AG04450 (cell line): ENCODE results near the gene LTF. TPM values are rescaled to one million over a fixed set of nuclear protein-coding genes. Genes with fewer than 3 reads are reported as not detected.
"Not testable (repeated sequence)": the region's sequence is repeated elsewhere in the genome, so short reads cannot be mapped to it uniquely, and the experiment has no call there.

ENCODE experiments used
- CTCF ChIA-PET: fragments of 300-600, 350-600 bp; formaldehyde crosslinking; extraction: SDS; loops from one replicate; lab custom pipeline; 2022; ENCODE audit warnings: antibody characterized with exemption, inconsistent platforms; lab: Charles Lee
- POLR2A ChIA-PET: fragments of 350-600 bp; formaldehyde crosslinking; extraction: SDS; loops from one replicate; lab custom pipeline; 2021; ENCODE audit warnings: antibody characterized with exemption, inconsistent platforms; lab: Yijun Ruan, JAX
- DNase-seq: peaks from one replicate; pipeline ENCODE4 v3.0.0-alpha.2; 2011; ENCODE audit warnings: low read depth, low spot score
- H3K27ac ChIP-seq: one replicate; pipeline ENCODE4 v1.5.1; 2012; ENCODE audit warnings: low read depth, low read length, control low read depth
- H3K27me3 ChIP-seq: one replicate; pipeline ENCODE4 v1.6.0; 2012; ENCODE audit warnings: low read length; ENCODE audit not compliant: control insufficient read depth, insufficient read depth
- H3K4me3 ChIP-seq: 2 replicates; pipeline ENCODE4 v1.5.1; 2011; ENCODE audit warnings: mild to moderate bottlenecking, low read depth, low read length, control low read depth
- H3K9me3 ChIP-seq: 2 replicates; pipeline ENCODE4 v1.5.1; 2012; ENCODE audit warnings: low read length; ENCODE audit not compliant: control insufficient read depth, insufficient read depth
- CTCF ChIP-seq: IDR thresholded peaks from 2 replicates; pipeline ENCODE4 v1.5.1; 2011; ENCODE audit warnings: low read depth, low read length, control low read depth, inconsistent platforms
- polyA plus RNA-seq: library from polyadenylated mRNA; depleted of rRNA; stranded (reverse); fragments of >200 nt; gene quantifications from 2 replicates; pipeline ENCODE4 v1.2.3, GENCODE V29; 2011

LTF gene
- polyA plus RNA-seq, 1 experiment: not detected

- Histone ChIP-seq H3K27me3 (peaks cover 13% of the 10 kb centered on the region), H3K4me3 (no peak overlapping the region), H3K27ac (no peak overlapping the region), H3K9me3 (no peaks in the 10 kb centered on the region)
- no peak for DNase-seq
- ChIA-PET CTCF (interaction anchor here (1.2 kb wide), 1 partner anchor 53 kb away, joined by 3 read pairs; no protein-coding TSS in a partner anchor), POLR2A (no interaction called here)
- TF ChIP-seq CTCF: no peak
These were observed 70.9 kb downstream of the LTF start for GRCh38 chr3:46393554-46394434.

- ChIA-PET CTCF (interaction anchor here (1.2 kb wide), 1 partner anchor 54 kb away, joined by 3 read pairs; no protein-coding TSS in a partner anchor), POLR2A (no interaction called here)
- TF ChIP-seq CTCF: no peak
- H3K27me3 ChIP-seq: peaks cover 13% of the 10 kb centered on the region
- no peak overlapping the region for H3K4me3 ChIP-seq
- H3K9me3 ChIP-seq: no peaks in the 10 kb centered on the region
- DNase-seq: no peak
- H3K27ac ChIP-seq: no peak overlapping the region
These were observed 71.7 kb downstream of the LTF start for GRCh38 chr3:46393011-46393410.

- DNase-seq, H3K27me3 ChIP-seq, H3K9me3 ChIP-seq, H3K4me3 ChIP-seq, H3K27ac ChIP-seq, POLR2A ChIA-PET, CTCF ChIA-PET: not testable (repeated sequence)
These were observed 73.2 kb downstream of the LTF start for GRCh38 chr3:46391526-46391925.

- no peak for TF ChIP-seq CTCF
- H3K27me3 ChIP-seq: peaks cover 14% of the 10 kb centered on the region
- H3K9me3 ChIP-seq: peaks cover 3% of the 10 kb centered on the region; the same call in 1 of the 2 replicates
- no peak overlapping the region for H3K4me3 ChIP-seq
- no peak overlapping the region for H3K27ac ChIP-seq
- ChIA-PET POLR2A (no interaction called here), CTCF (no interaction called here)
- DNase-seq: no peak
These were observed 75.4 kb downstream of the LTF start for GRCh38 chr3:46389306-46389705.

- H3K4me3 ChIP-seq, POLR2A ChIA-PET, DNase-seq, H3K9me3 ChIP-seq, H3K27ac ChIP-seq, CTCF ChIA-PET: not testable (repeated sequence)
- H3K27me3 ChIP-seq: peaks cover 18% of the 10 kb centered on the region
These were observed 75.9 kb downstream of the LTF start for GRCh38 chr3:46388847-46389246.

GRCh38 chr3:46386205-46386604 lies 78.5 kb downstream of the LTF start:
- TF ChIP-seq CTCF: no peak
- Histone ChIP-seq H3K4me3 (no peak overlapping the region), H3K9me3 (peaks cover 3% of the 10 kb centered on the region; the same call in 1 of the 2 replicates), H3K27me3 (peaks cover 20% of the 10 kb centered on the region), H3K27ac (no peak overlapping the region)
- no peak for DNase-seq
- POLR2A ChIA-PET: no interaction called here
- CTCF ChIA-PET: interaction anchor here (0.9 kb wide), 1 partner anchor 9 kb away, joined by 3 read pairs; no protein-coding TSS in a partner anchor
